GM23248 (cell line): ENCODE measurements around the gene PSENEN.

Source experiments
- EZH2 ChIP-seq: fragments of 200-600 bp; sonication (generic); IDR thresholded peaks from 2 replicates; pipeline ENCODE4 v1.6.1; 2018; ENCODE audit warnings: antibody characterized with exemption, mild to moderate bottlenecking; ENCODE audit not compliant: insufficient read depth, poor library complexity, severe bottlenecking
- EZH2phosphoT487 ChIP-seq: fragments of 200-600 bp; sonication (generic); IDR thresholded peaks from 2 replicates; pipeline ENCODE4 v1.6.1; 2018; ENCODE audit warnings: antibody characterized with exemption, moderate library complexity, mild to moderate bottlenecking, low read depth; ENCODE audit not compliant: insufficient read depth

DNA sequence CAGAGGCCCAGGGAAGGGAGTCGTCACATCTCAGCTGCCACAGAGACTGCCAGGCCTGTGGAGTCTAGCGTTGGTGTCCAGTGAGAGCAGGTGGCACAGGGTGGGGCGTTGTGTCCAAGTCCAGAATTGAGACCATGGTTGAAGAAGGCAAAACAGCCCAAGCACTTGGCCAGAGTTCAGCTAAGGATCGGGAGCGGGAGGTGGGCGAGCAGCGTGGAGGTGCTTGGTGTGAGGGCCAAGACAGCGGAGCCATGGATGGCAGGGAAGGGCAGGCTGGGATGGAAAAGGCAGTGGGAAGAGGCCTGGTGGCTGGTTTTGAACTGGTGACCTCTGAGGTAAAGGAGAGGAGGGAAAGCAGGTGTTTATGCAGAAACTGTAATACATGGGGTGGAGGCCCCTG is 11.2 kb upstream of the PSENEN start:
- TF ChIP-seq EZH2: no peak
- no peak for TF ChIP-seq EZH2phosphoT487
